ENCODE results near the gene CERS4. TPM values are rescaled to one million over a fixed set of nuclear protein-coding genes. Genes with fewer than 3 reads are reported as not detected.

The CERS4 gene
- total RNA-seq, 2 experiments from 2014 or later = 15.7 to 19.4 TPM

DNA sequence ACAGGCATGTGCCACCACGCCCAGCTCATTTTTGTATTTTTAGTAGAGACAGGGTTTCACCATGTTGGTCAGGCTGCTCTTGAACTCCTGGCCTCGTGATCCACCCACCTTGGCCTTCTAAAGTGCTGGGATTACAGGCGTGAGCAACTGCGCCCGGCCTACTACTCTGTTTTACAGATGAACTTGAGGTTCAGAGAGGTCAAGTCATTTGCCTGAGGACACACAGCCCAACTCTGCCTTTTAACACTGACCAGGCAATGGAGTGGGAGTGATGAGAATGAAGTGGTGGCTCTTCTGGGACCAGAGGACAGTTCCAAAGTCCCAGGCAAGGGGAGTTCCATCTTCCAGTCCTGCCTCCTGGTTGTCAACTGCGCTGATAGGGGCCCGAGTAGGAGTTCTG lies 41.4 kb downstream of the CERS4 start:
- intact Hi-C loops (cut with micrococcal nuclease) = loop anchor here (5.0 kb wide), 1 partner anchor 233 kb away; no protein-coding TSS in a partner anchor
- CTCF ChIA-PET = interaction anchor here (1.8 kb wide), 1 partner anchor 92 kb away, joined by 5 read pairs; no protein-coding TSS in a partner anchor
- peaks cover 4% of the 10 kb centered on the region for H3K36me3 Mint-ChIP-seq (ENCODE audit: low read depth)
- no peaks in the 10 kb centered on the region for H3K4me1 Mint-ChIP-seq (ENCODE audit: low read depth)
- DNase-seq = no peak
- no peaks in the 10 kb centered on the region for H3K9me3 Mint-ChIP-seq
- no peak overlapping the region for H3K27ac Mint-ChIP-seq
- H3K4me3 Mint-ChIP-seq = no peak overlapping the region
- H3K27me3 Mint-ChIP-seq (ENCODE audit: low read depth) = no peaks in the 10 kb centered on the region

DNA sequence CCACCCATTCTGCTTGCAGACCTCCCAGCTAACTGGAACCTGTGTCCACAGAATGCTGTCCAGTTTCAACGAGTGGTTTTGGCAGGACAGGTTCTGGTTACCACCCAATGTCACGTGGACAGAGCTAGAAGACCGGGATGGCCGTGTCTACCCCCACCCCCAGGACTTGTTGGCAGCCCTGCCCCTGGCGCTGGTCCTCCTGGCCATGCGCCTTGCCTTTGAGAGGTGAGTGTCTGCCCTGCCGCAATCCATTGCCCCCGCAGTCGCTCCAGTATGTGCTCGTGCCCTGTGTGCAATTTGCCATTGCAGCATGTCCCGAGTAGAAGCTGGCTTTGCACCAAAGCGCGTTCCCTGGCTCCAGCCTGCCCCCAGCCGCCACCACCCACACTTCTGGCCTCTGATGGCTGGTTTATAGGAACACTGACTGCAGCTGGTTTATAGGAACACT lies 41.9 kb downstream of the CERS4 start:
- Mint-ChIP-seq H3K4me3 (no peak overlapping the region), H3K27me3 (ENCODE audit: low read depth) (no peaks in the 10 kb centered on the region), H3K9me3 (no peaks in the 10 kb centered on the region), H3K4me1 (ENCODE audit: low read depth) (no peaks in the 10 kb centered on the region), H3K36me3 (ENCODE audit: low read depth) (peaks cover 6% of the 10 kb centered on the region), H3K27ac (no peak overlapping the region)
- CTCF ChIA-PET = interaction anchor here (1.0 to 1.8 kb wide), 2 partner anchors 92 to 308 kb away, joined by 3 to 5 read pairs; partner anchors contain the start of gene TIMM44
- DNase-seq = no peak
- intact Hi-C loops (cut with micrococcal nuclease) = loop anchor here (5.0 kb wide), 1 partner anchor 234 kb away; no protein-coding TSS in a partner anchor

DNA sequence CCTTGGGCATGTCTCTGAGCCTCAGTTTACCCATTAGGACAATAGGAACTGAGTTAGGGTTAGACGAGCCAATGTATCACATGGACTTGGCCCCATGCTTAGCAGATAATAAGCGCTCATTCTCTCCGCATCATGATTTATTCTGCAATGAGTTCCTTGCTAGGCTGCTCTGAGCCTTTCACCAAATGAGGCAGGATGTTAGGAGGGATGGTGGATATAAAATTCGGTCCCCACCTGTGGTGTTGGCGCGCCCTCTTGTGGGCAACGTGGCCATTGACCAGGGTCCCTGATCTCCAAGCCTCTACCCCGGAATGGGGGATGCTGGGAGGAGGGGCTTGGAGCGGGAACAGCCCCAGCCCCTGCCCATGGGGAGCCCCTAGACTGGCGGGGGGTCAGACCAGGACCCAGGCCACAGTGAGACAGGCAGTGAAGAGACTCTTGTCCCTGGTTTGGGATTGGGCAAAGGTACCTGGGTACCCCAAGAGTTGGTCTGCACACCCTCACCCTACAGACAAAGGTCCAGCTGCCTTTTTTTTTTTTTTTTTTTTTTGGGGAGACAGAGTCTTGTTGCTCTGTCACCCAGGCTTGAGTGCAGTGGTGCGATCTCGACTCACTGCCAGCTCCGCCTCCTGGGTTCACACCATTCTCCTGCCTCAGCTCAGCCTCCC lies 43.9 kb downstream of the CERS4 start:
- peaks cover 6% of the 10 kb centered on the region for H3K36me3 Mint-ChIP-seq (ENCODE audit: low read depth)

DNA sequence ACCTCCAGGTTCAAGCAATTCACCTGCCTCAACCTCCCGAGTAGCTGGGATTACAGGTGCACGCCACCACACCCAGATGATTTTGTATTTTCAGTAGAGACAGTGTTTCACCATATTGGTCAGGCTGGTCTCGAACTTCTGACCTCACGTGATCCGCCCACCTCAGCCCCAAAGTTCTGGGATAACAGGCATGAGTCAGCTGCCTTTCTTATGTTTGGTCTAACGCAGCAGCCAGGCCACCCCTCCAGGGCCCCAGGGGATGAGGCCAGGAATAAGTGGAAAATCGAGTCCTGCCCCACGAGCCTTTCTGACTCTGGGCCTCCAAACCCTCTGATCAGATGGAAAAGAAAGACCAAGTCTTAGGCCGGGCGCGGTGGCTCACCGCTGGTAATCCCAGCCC lies 44.5 kb downstream of the CERS4 start:
- no peaks in the 10 kb centered on the region for H3K9me3 Mint-ChIP-seq
- DNase-seq = no peak
- H3K27me3 Mint-ChIP-seq (ENCODE audit: low read depth) = no peaks in the 10 kb centered on the region
- H3K4me3 Mint-ChIP-seq = no peak overlapping the region
- H3K36me3 Mint-ChIP-seq (ENCODE audit: low read depth) = peaks cover 4% of the 10 kb centered on the region
- H3K4me1 Mint-ChIP-seq (ENCODE audit: low read depth) = no peaks in the 10 kb centered on the region
- intact Hi-C loops (cut with micrococcal nuclease) = loop anchor here (1.0 to 5.0 kb wide), 4 partner anchors 95 to 309 kb away; no protein-coding TSS in a partner anchor
- CTCF ChIA-PET = interaction anchor here (0.5 to 1.1 kb wide), 8 partner anchors 14 to 310 kb away, joined by 3 to 6 read pairs (median 4); partner anchors contain the start of gene TIMM44
- H3K27ac Mint-ChIP-seq = no peak overlapping the region

More for the DNA sequence above, 43.9 kb downstream of the CERS4 start:
- peak; percentile 91 for DNase-seq
- intact Hi-C loops (cut with micrococcal nuclease) = loop anchor here (1.0 to 5.0 kb wide), 4 partner anchors 95 to 309 kb away; no protein-coding TSS in a partner anchor
- no peaks in the 10 kb centered on the region for H3K9me3 Mint-ChIP-seq
- no peaks in the 10 kb centered on the region for H3K4me1 Mint-ChIP-seq (ENCODE audit: low read depth)
- CTCF ChIA-PET = interaction anchor here (0.5 to 1.1 kb wide), 9 partner anchors 13 to 309 kb away, joined by 3 to 6 read pairs (median 4); partner anchors contain the start of gene TIMM44
- H3K4me3 Mint-ChIP-seq = no peak overlapping the region
- H3K27ac Mint-ChIP-seq = no peak overlapping the region
- no peaks in the 10 kb centered on the region for H3K27me3 Mint-ChIP-seq (ENCODE audit: low read depth)

DNA sequence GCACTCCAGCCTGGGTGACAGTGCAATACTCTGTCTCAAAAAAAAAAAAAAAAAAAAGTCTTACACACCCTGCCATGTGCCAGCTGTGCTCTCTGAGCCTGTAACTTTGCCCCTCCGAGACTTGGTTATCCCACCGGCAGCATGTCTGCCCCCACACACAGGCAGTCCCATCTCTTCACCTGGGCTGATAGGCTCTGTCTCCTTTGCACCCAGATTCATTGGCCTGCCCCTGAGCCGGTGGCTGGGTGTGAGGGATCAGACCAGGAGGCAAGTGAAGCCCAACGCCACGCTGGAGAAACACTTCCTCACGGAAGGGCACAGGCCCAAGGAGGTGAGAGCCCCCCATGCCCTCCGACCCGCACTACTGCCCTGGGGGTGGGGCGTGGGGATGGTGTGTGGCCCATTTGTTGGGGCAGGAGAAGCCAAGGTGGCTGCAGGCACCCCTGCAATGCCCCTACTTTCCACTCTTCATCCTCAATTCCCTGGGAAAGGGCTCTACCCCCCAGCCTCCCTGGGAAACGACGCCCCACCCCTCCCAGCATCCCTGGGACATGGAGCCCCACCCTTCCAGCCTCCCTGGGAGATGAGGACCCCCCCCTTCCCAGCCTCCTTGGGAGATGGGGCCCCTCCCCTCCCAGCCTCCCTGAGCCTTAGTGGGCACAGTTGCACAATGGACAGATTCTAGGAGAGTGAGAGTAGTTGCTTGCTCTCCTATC lies 45.3 kb downstream of the CERS4 start:
- CTCF ChIA-PET = no interaction called here
- intact Hi-C loops (cut with micrococcal nuclease) = loop anchor here (5.0 kb wide), 1 partner anchor 237 kb away; no protein-coding TSS in a partner anchor
- DNase-seq = no peak
- H3K4me1 Mint-ChIP-seq (ENCODE audit: low read depth) = no peaks in the 10 kb centered on the region
- peaks cover 6% of the 10 kb centered on the region for H3K36me3 Mint-ChIP-seq (ENCODE audit: low read depth)
- no peaks in the 10 kb centered on the region for H3K9me3 Mint-ChIP-seq
- H3K27ac Mint-ChIP-seq = no peak overlapping the region
- H3K4me3 Mint-ChIP-seq = no peak overlapping the region
- H3K27me3 Mint-ChIP-seq (ENCODE audit: low read depth) = no peaks in the 10 kb centered on the region

DNA sequence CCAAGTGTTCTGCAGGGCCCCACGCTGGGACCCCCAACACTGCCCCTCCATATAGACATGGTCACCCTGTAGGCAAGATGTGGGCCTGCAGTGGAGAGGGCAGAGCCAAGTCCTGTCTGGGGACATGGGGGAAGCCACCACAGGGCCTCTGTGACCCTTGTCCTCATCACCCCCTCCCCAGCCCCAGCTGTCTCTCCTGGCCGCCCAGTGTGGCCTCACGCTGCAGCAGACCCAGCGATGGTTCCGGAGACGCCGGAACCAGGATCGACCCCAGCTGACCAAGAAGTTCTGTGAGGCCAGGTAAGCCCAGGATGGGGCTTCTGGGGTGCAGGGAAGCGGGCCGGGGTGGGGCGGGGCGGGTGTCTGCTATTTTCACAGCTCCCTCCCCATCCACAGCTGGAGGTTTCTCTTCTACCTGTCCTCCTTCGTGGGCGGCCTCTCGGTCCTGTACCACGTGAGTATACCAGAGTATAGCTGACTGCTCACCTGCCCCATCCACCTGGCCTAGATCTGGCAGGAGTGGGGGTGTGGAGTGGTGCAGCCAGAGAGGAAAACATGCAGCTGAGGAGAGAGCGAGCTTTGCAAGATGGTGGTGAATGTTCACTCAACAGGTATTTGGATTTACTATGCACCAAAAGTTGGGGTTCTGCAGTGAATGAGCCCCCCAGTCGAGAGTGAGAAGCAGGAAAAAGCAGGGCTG lies 46.4 kb downstream of the CERS4 start:
- intact Hi-C loops (cut with micrococcal nuclease) = no loop called here
- no peaks in the 10 kb centered on the region for H3K27me3 Mint-ChIP-seq (ENCODE audit: low read depth)
- no peak overlapping the region for H3K27ac Mint-ChIP-seq
- no peaks in the 10 kb centered on the region for H3K4me1 Mint-ChIP-seq (ENCODE audit: low read depth)
- H3K9me3 Mint-ChIP-seq = no peaks in the 10 kb centered on the region
- peaks cover 11% of the 10 kb centered on the region for H3K36me3 Mint-ChIP-seq (ENCODE audit: low read depth)
- CTCF ChIA-PET = interaction anchor here (0.5 to 1.8 kb wide), 2 partner anchors 64 to 100 kb away, joined by 3 to 4 read pairs; no protein-coding TSS in a partner anchor
- no peak overlapping the region for H3K4me3 Mint-ChIP-seq
- DNase-seq = no peak

DNA sequence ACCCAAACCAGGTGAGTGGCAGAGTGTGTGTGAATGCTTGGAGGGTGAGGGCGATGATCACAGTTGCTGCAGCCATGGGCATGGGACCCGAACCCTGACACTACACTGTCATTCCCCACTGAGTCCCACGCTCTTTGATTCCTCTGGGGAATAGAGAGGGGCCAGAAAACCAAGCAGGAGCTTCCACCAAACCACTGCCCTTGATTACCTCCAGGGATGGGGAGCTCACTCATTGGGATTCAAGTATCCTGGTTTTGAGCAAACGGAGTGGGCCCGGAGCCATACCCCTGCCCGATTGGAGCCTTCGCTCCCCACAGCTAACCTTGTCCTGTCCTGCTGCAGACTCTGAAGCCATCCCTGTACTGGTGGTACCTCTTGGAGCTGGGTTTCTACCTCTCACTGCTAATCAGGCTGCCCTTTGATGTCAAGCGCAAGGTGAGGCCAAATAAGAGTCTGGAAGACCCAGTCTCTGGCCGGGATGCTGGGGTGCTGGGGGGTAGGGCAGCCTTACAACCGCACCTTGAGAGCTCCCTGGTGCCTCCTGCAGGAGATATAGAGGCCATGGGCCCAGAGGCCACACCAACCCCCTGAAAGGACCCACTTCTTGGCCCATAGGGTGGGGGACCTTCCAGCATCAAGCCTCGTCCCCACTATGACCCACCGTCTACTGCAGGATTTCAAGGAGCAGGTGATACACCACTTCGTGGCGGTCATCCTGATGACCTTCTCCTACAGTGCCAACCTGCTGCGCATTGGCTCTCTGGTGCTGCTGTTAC lies 47.3 kb downstream of the CERS4 start:
- no peak overlapping the region for H3K27ac Mint-ChIP-seq
- intact Hi-C loops (cut with micrococcal nuclease) = no loop called here
- DNase-seq = no peak
- H3K27me3 Mint-ChIP-seq (ENCODE audit: low read depth) = no peaks in the 10 kb centered on the region
- peaks cover 12% of the 10 kb centered on the region for H3K36me3 Mint-ChIP-seq (ENCODE audit: low read depth)
- CTCF ChIA-PET = interaction anchor here (1.8 kb wide), 1 partner anchor 101 kb away, joined by 4 read pairs; no protein-coding TSS in a partner anchor
- H3K4me3 Mint-ChIP-seq = no peak overlapping the region
- H3K4me1 Mint-ChIP-seq (ENCODE audit: low read depth) = no peaks in the 10 kb centered on the region
- H3K9me3 Mint-ChIP-seq = no peaks in the 10 kb centered on the region

DNA sequence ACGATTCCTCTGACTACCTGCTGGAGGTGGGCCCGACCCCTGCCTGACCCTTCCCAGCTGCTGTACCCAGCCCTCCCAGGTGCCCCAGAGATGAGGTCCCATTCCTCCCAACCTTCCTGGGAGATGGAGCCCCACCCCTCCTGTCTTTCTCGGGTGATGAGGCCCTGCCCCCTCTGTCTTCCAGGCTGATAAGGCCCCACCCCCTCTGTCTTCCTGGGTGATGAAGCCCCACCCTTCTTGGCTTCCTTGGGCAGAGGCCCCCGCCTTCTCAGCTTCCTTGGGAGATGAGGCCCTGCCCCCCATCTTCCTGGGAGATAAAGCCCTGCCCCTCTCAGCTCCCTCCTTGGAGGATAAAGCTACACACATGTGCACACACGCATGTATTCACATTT lies 47.9 kb downstream of the CERS4 start:
- intact Hi-C loops (cut with micrococcal nuclease) = no loop called here

DNA sequence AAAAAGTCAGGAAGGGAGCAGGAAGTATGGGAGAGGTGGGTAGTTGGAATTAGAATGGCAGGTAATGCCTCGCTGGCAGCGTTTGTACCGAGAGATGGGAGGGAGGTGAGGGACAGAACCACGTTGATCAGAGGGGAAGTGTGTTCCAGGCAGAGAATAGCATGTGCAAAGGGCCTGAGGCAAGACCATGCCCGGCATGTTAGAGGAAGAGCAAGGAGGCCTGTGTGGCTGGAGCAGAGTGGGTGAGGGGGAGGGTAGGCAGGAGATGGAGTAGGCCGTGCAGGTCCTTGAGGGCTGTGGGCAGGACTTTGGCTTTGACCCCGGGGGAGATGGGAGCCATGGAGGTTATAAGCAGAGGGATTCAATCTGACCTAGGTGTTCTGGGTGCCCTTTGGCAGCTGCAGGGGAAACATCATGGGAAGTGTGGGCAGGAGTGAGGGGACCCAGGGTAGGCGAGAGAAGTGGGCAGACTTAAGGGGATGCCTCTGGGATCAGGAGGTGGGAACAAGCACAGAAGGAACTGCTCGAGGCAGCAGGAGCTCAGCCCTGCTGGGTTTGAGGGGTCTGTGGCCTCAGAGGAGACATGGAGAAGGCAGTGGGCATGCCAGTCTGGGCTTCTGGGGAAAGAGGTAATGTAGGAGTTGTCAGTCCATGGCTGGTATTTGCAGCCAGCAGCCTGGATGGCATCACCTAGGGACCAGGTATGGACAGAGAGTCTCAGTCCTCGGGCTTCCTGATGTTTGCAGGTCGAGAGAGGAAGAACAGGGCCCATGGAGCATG lies 50.2 kb downstream of the CERS4 start:
- CTCF ChIA-PET = interaction anchor here (0.5 kb wide), 1 partner anchor 97 kb away, joined by 5 read pairs; no protein-coding TSS in a partner anchor
- Mint-ChIP-seq H3K9me3 (no peaks in the 10 kb centered on the region), H3K36me3 (ENCODE audit: low read depth) (peaks cover 12% of the 10 kb centered on the region), H3K4me1 (ENCODE audit: low read depth) (no peaks in the 10 kb centered on the region), H3K27ac (peak overlapping the region; percentile 30), H3K4me3 (no peak overlapping the region), H3K27me3 (ENCODE audit: low read depth) (no peaks in the 10 kb centered on the region)
- DNase-seq = no peak
- intact Hi-C loops (cut with micrococcal nuclease) = no loop called here

More for the DNA sequence above, 47.9 kb downstream of the CERS4 start:
- no peak overlapping the region for H3K4me3 Mint-ChIP-seq
- H3K27me3 Mint-ChIP-seq (ENCODE audit: low read depth) = no peaks in the 10 kb centered on the region
- H3K4me1 Mint-ChIP-seq (ENCODE audit: low read depth) = no peaks in the 10 kb centered on the region
- peaks cover 12% of the 10 kb centered on the region for H3K36me3 Mint-ChIP-seq (ENCODE audit: low read depth)
- no peak overlapping the region for H3K27ac Mint-ChIP-seq
- no peak for DNase-seq
- CTCF ChIA-PET = no interaction called here
- no peaks in the 10 kb centered on the region for H3K9me3 Mint-ChIP-seq

DNA sequence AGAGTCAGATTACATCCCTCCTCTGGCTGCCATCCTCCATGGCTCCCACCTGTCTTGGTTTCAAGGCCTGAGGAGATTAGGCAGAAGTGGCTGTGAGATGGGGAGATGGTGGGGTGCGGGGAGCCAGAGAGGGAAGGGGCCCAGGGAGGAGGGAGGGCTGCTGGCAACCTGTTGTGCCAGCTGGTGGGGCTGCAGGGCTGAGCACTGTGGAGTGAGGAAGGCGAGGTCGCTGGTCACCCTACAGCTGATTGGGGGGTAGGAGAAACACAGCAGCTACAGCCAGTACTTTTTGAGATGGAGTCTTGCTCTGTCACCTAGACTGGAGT lies 50.7 kb downstream of the CERS4 start:
- no peak for DNase-seq
- Mint-ChIP-seq H3K27me3 (ENCODE audit: low read depth) (no peaks in the 10 kb centered on the region), H3K9me3 (no peaks in the 10 kb centered on the region), H3K4me3 (no peak overlapping the region), H3K27ac (no peak overlapping the region), H3K4me1 (ENCODE audit: low read depth) (no peaks in the 10 kb centered on the region), H3K36me3 (ENCODE audit: low read depth) (peaks cover 12% of the 10 kb centered on the region)
- CTCF ChIA-PET = interaction anchor here (0.5 kb wide), 1 partner anchor 98 kb away, joined by 5 read pairs; no protein-coding TSS in a partner anchor
- intact Hi-C loops (cut with micrococcal nuclease) = no loop called here

DNA sequence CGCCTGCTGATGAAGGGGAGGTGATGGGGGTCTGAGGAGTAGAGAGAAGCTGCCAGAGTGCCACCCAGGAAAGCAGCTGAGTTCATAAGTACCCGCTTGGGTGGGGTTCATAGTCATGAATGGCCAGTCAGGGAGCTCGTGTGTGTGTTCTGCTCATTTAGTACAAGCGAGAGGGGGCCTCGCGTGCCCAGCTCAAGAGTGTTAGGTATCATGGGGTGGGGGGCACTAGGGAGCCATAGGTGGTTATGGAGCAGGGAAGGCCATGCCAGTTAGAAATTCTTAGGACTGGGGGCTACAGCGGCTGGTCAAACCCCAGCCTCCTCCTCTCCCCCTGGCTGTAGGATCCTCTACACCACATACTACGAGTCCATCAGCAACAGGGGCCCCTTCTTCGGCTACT lies 52.2 kb downstream of the CERS4 start:
- Mint-ChIP-seq H3K4me1 (ENCODE audit: low read depth) (peaks cover 3% of the 10 kb centered on the region), H3K27ac (no peak overlapping the region), H3K4me3 (no peak overlapping the region), H3K27me3 (ENCODE audit: low read depth) (no peaks in the 10 kb centered on the region), H3K9me3 (no peaks in the 10 kb centered on the region), H3K36me3 (ENCODE audit: low read depth) (peaks cover 10% of the 10 kb centered on the region)
- CTCF ChIA-PET = interaction anchor here (1.2 kb wide), 1 partner anchor 103 kb away, joined by 3 read pairs; no protein-coding TSS in a partner anchor
- intact Hi-C loops (cut with micrococcal nuclease) = no loop called here
- no peak for DNase-seq

Data from activated naive CD4-positive, alpha-beta T cell treated with anti-CD3 and anti-CD28 coated beads for 36 hours (primary cell).